HUDEP-2 (cell line): Measurements from ENCODE around the gene OR1N2.
"Not testable (repeated sequence)": the region's sequence is repeated elsewhere in the genome, so short reads cannot be mapped to it uniquely, and the experiment has no call there.

ENCODE experiments used
- DNase-seq, 76 experiments: peaks; one replicate each; lab custom pipeline; 2025; ENCODE audit not compliant: unreplicated experiment in 76 of 76; lab: John Stamatoyannopoulos, UW

OR1N2 gene, protein sequence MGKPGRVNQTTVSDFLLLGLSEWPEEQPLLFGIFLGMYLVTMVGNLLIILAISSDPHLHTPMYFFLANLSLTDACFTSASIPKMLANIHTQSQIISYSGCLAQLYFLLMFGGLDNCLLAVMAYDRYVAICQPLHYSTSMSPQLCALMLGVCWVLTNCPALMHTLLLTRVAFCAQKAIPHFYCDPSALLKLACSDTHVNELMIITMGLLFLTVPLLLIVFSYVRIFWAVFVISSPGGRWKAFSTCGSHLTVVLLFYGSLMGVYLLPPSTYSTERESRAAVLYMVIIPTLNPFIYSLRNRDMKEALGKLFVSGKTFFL

DNA sequence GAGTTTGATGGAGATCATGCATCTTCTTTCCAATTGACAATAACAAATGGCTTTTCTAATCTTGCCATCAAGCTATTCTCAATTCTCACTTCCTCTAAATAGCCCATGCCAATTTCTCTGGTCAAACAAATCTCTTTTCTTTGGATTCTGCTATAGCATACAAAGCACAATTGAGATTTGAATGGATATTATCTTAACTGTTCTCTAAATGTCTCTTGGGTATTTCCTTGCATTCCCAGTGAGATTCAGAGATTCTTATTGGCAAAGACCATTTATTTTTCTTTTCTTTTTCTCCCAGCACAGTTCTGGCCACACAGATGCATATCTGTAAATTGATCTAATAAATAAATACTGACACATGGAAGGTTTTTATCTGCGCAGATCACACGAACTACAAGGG is at the start of gene OR1N2:
OR1N2 (plus strand) TSS at position 301 of the 400 bp plus-strand sequence. CDS start 100 bp downstream, outside the sequence.
- DNase-seq = no peak

DNA sequence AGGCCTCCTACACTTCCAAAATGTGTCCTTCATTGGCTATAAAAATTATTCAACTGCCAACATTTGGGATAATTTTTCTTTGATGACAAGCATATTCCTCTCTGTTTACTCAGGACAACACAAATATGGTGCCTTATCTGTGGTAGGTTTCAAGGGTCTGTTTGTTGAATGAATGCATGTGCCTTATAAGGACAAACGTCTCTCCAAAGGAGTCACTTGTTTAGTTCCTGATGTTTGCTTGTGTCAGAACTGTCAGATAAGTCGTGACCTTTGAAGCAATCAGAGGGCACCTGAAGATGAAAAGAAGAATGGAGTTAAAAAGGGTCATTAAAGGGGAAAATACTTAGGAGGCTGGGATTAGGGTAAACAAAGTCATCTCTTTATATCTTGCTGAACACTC is 45.9 kb upstream of the OR1N2 start:
- no peak for DNase-seq

DNA sequence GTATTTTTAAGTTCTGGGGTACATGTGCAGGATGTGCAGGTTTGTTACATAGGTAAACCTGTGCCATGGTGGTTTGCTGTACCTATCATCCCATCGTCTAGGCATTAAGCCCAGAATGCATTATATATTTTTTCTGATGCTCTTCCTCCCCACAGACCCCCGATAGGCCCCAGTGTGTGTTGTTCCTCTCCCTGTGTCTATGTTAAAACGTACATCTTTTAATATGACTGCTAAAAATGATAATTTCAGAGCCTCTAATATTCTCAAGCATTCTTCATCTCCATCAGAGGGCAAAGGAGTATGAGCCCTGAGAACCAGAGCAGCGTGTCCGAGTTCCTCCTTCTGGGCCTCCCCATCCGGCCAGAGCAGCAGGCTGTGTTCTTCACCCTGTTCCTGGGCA is 42.4 kb upstream of the OR1N2 start, which contains the start of gene OR1J2:
OR1J2 (plus strand) TSS at position 301 of the 400 bp plus-strand sequence; CDS start at position 301, 0 bp downstream.
- no peak for DNase-seq

DNA sequence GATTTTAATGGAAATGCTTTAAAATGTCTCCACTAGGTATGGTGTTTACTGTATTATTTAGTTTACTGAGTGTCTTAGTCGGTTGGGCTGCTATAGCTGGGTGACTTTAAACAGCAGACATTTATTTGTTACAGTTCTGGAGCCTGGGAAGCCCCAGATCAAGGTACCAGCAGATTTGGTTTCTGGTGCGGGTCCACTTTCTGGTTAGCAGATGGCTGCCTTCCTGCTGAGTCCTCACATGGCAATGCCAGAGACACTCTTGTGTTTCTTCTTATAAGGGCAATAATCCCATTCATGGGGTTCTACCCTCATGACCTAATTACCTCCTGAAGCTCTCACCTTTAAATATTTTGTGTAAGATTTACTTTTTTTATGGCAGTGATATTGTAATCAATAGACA is 34.7 kb upstream of the OR1N2 start:
- no peak for DNase-seq

DNA sequence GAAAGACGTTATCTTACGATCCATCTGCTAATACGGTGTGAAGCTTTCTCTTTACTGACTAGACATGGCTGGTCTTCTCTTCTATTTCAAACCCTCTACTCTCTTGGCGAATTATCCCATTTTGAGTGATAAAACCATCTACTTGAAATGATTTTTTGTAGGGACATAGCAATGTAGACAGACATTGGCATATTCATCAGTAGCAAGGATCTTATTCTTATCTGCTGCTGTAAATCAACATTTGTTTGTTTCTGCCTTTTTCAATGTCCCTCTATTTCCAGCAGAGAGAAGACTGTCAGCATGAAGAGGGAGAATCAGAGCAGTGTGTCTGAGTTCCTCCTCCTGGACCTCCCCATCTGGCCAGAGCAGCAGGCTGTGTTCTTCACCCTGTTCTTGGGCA is 34.1 kb upstream of the OR1N2 start, which contains the start of gene OR1J4:
OR1J4 (plus strand) TSS at position 301 of the 400 bp plus-strand sequence; CDS start at position 301, 0 bp downstream.
- DNase-seq = no peak

DNA sequence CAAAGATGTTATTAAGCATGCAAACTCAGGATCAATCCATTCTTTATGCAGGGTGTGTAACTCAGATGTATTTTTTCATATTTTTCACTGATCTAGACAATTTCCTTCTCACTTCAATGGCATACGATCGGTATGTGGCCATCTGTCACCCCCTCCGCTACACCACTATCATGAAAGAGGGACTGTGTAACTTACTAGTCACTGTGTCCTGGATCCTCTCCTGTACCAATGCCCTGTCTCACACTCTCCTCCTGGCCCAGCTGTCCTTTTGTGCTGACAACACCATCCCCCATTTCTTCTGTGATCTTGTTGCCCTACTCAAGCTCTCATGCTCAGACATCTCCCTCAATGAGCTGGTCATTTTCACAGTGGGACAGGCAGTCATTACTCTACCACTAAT is 33.5 kb upstream of the OR1N2 start:
- no peak for DNase-seq

DNA sequence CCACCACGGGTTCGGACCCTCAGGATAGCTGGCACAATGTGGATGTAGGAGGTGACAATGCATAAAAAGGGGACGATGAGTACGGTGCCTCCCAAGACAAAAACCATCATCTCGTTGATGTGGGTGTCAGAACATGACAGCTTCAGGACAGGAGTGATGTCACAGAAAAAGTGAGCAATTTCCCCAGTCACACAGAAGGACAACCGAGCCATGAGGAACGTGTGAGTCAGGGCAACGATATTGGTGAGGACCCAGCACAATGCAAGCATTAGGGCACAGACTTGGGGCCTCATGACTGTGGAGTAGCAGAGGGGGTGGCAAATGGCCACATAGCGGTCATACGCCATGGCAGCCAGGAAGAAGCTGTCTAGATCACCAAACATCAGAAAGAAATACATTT is 26.3 kb upstream of the OR1N2 start:
- DNase-seq = no peak

DNA sequence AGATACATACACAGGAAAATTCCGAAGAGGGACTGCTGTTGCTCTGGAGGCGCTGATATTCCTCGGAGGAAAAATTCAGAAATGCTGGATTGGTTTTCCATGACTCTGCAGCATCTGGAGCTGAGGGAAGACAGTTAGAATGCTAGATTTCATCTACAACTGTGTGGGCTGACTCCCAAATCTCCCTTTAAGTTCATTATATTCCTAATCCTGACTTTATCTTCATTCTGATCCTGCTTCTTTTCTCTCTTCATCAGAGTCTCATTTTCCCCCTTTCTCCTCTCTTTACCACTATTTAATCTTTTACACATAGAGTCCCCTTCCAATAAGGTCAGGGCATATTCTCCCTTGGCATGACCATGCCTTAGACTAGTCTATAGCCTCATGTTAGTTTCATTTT is 25.7 kb upstream of the OR1N2 start, which contains the start of gene OR1N1:
OR1N1 (minus strand) TSS at position 101 of the 400 bp plus-strand sequence; CDS start at position 101, 0 bp downstream.
- no peak for DNase-seq

DNA sequence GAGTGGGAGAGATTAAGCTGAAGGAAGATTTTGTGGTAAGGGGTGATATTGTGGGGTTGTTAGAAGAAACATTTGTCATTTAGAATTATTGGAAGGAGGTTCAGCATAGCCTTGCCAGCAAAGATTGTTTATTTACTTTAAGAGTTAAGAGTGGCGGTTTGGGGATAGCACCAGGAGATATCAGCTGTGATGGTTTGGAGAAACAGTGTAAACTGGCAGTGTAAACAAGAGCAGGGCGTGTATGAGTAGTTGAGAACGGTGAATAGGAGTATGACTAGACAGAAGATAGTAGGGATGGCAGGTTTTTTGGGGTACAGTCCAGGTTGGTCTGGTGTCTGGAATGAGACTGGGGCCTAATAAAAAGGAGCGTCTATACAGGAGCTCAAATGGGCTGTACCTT is 21.8 kb upstream of the OR1N2 start:
- not testable (repeated sequence) for DNase-seq

DNA sequence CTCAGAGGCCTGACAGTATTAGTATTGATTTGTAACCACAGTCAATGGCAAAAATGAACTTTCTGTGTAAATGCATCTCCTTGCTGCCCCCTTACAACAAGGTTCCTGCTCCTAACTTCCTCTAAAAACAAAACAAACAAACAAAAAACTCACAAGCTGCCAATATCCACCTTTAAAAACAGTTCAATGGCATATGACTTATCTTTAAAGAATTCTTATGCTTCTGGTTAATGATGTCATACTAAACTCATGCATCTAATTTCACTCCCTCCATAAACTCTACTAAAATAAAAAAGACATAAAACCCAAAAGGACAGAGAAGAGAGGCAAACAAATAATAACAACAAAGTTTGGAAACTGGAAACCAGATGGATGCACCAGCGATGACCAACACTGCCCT is 16.8 kb upstream of the OR1N2 start:
- no peak for DNase-seq

DNA sequence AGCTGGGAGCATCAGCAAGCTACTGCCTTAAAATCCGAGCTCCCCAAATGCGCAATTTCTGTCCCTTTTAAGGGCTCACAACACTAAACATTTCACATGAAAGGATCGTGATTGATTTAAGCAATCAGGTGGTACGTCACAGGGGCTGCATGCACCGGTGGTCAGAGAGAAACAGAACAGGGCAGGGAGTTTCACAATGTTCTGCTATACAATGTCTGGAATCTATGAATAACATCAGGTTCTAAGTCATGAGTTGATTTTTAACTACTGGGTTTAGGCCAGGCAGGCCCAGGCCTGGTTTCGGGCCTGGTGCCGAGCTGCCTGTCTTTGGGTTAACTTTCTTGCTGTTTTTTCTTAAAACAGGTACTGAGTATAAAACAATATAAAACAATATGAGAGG is 15.8 kb upstream of the OR1N2 start:
- not testable (repeated sequence) for DNase-seq

DNA sequence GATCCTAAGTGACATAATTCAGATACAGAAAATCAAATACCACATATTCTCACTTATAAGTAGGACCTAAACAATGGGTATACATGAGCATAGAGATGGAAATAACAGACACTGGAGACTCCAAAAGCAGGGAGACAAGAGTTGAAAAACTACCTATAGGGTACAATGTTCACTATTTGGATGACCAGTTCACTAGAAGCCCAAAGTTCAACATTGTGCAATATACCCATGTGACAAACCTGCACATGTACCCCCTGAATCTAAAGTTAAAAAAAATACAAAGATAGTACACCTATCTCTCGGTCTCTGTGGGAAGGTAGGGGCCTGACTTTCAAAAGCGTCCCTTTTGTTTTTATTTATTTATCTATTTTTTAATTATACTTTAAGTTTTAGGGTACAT is 14.2 kb upstream of the OR1N2 start:
- DNase-seq = no peak

DNA sequence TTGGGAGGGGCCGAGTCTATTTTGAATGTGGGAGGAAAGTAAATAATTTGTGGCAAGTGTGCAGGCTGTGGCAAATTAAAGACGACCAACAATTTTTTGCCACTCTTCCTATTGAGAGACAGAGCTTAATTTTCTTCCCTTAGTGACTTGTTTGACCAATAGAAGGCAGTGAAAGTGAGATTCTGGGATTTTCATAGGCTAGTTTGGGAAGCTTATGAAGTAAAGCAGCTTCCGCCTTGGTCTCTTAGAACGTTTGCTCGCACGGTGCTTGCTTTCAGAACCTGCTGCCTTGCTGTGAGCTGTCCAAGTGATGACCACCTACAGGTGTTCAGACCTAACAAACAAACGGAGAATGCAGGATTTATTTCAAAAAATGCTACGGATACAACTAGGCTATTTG is 6.7 kb upstream of the OR1N2 start:
- no peak for DNase-seq

DNA sequence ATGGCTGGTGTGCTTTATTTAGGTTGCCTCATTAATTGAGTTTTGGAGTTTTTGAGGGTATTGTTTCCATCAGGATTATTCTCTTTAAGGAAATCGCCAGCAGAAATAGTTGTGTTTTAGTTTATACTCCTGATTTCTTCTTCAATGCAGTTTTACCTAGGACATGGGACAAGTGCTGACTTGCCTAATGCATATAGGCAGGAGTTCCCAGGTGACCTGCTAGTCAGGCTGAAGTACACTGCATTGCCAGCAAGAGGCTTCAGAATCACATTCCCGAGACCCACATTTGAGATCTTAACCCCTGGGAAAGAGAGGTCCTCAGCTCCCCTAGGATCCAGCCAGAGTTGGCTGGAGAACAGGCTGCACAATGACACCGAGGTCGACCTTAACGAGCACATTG is 1.5 kb upstream of the OR1N2 start:
- no peak for DNase-seq

DNA sequence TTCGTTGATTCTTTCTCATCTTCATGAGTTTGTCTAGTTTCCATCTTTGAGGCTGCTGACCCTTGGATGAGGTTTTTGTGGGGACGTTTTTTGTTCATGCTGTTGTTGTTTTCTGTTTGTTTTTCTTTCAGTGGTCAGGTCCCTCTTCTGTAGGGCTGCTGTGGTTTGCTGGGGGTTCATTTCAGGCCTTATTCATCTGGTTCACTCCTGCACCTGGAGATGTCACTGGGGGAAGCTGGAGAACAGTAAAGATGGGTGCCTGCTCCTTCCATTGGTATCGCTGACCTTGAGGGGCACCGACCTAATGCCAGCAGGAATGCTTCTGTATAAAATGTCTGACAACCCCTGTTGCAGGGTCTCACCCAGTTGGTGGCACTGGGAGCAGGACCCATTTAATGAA is 8.5 kb downstream of the OR1N2 start:
- DNase-seq = no peak

DNA sequence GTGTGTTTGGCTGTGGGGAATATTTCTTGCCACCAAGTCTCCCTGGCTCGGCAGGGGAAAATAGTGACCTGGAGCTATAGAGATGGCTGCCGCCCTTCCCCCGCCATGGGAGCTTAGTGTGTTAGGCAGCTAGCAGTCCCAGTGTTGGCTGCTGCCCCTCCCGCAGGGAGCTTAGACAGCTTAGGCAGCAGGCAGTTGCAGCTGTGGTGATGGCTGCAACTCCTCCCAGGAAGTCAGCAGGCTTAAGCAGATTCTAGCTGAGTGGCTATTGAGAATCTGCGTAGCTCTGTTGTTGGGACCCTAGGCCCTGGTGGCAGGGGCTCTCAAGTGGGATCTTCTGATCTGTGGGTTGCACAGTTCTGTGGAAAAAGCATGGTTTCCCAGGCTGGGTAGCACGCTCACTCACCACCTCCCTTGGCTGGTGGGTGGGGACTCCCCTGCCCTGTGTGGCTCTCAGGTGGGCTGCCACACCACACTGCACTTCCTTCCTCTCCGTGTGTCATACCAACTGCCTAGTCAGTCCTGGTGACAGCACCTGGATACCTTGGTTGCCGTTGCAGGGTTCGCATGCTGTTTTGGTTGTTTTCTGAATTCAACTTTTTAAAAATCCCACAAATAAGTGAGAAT is 9.3 kb downstream of the OR1N2 start:
- no peak for DNase-seq

DNA sequence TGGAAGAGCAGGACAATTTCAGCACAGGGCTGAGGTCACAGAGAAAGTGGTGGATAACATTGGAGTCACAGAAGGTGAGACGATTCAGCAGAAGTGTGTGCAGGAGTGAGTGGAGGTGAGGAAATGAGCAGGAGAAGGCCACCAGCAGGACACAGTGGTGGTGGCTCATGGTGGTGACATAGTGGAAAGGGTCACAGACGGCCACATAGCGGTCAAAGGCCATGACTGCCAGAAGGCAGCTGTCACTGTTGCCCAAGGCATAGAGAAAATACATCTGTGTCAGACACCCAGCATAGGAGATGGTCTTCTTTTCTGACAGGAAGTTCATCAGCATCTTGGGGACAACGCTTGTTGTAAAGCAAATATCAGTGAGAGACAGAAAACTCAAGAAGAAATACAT is 15.0 kb downstream of the OR1N2 start:
- DNase-seq = no peak

DNA sequence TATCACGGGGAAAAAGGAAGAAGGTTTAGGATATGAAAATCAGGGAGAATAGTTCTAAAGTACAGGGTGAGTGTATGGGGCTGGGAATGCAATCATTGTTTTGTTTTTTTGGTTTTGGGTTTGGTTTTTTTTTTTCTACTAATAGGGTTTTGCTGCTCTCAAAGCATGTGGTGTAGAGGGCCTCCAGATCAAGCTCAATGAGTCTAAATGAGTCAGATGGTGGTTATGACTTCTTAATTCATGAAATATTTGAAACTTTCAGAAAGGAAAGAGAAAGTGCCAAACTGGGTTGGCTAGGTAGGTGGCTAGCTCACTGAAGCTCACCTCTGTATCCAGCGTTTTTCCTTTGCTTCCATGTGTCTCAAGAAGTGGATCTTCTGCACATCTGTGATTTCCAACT is 19.5 kb downstream of the OR1N2 start:
- DNase-seq = no peak

DNA sequence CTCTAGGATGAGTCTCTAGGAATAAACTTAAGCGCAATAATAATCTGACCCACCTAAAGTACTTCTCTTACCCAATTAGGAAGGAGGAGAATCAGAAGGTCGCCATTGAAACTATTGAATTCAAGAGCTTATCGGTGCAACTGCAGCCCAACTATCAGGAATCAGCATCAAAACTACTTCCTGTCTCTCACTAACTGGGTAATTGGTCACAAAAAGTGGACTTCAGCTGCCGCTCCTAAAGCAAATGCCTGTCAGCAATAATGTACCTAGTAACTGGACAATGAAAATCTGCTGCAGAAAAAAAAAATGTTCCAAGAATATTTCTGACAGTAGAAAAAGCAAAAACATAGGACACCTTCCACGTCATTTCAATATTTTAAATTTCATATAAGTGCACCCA is 27.0 kb downstream of the OR1N2 start:
- peak in 3 of 76 experiments; percentile 1 to 4 (median 3) for DNase-seq

DNA sequence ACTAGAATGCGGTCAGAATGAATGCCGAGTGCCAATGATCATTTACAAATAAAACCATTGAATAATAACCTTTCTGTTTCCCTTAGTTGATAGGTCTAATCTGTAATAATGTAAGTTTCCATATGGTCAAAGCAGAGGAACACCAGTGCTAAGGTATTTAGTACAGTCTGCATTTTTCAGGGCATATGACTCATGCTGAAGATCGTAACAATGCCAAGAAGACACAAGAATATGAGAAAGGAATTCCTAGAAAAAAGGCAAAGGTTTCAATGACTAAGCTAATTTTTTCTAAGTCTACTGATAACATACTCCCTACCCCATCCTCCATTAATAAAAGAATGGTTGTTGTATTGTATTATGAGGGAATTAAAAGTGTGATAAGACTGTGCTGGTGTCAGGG is 27.4 kb downstream of the OR1N2 start:
- peak in 30 of 76 experiments; percentile 3 to 75 (median 34) for DNase-seq

DNA sequence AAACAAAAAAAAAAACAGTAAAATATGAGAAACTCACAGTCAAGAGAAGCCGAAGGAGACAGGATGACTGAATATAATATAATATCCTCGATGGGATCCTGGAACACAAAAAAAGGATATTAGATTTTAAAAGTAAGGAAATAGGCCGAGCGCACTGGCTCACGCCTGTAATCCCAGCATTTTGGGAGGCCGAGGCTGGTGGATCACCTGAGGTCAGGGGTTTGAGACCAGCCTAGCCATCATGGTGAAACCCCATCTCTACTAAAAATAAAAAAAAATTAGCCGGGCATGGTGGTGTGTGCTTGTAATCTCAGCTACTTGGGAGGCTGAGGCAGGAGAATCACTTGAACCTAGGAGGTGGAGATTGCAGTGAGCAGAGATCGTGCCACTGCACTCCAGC is 30.4 kb downstream of the OR1N2 start, which contains the start of gene OR1L8:
OR1L8 (minus strand) TSS at position 101 of the 400 bp plus-strand sequence. CDS start 14,907 bp downstream, outside the sequence.
- not testable (repeated sequence) for DNase-seq
